Right renal pelvis (tissue), 4 donors: ENCODE data around the gene OR2T2. TPM values are rescaled to one million over a fixed set of nuclear protein-coding genes. Genes with fewer than 3 reads are reported as not detected.
"Not testable (repeated sequence)": the region's sequence is repeated elsewhere in the genome, so short reads cannot be mapped to it uniquely, and the experiment has no call there.

Experiments used
- DNase-seq, 4 donors: peaks; one replicate each; pipeline ENCODE4 v3.0.0-alpha.2; 2013; ENCODE audit warnings: low read depth in 4 of 4, low spot score in 3 of 4, missing footprints in 1 of 4
- polyA plus RNA-seq, 4 donors: library from polyadenylated mRNA; unstranded; fragments of 120-200 nt; gene quantifications; one replicate each; pipeline ENCODE4 v1.2.1, GENCODE V29; 2013; ENCODE audit not compliant: insufficient read length in 4 of 4

Gene OR2T2
- polyA plus RNA-seq, result under 1 TPM in 1 of 4 donors, not detected in 3; 0.01 TPM

GRCh38 chr1:248445399-248445798 is at the start of gene OR2T2:
Gene OR2T2, plus strand, starts transcription at chr1:248445637. Its CDS starts 7,161 bp downstream, at chr1:248452798.
- DNase-seq, result peak in 1 of 4 donors; percentile 10

- DNase-seq, result no peak
Measured at GRCh38 chr1:248402748-248403147, 42.7 kb upstream of the OR2T2 start, which contains the start of gene OR2T1. Gene OR2T1, plus strand, starts transcription at chr1:248403048. Its CDS starts 3,100 bp downstream, at chr1:248406148.

GRCh38 chr1:248404024-248404423 is 41.4 kb upstream of the OR2T2 start:
- no peak for DNase-seq

- DNase-seq, result no peak
Measured at GRCh38 chr1:248406721-248407692, 38.4 kb upstream of the OR2T2 start.

- DNase-seq, result no peak
Measured at GRCh38 chr1:248416226-248416625, 29.2 kb upstream of the OR2T2 start.

- DNase-seq, result no peak
Measured at GRCh38 chr1:248417854-248418253, 27.6 kb upstream of the OR2T2 start.

- no peak for DNase-seq
Measured at GRCh38 chr1:248421384-248421783, 24.1 kb upstream of the OR2T2 start.

- not testable (repeated sequence) for DNase-seq
Measured at GRCh38 chr1:248427526-248428191, 17.8 kb upstream of the OR2T2 start.

- not testable (repeated sequence) for DNase-seq
Measured at GRCh38 chr1:248428192-248428533, 17.3 kb upstream of the OR2T2 start.

- not testable (repeated sequence) for DNase-seq
Measured at GRCh38 chr1:248431683-248432082, 13.8 kb upstream of the OR2T2 start.

GRCh38 chr1:248432201-248432600 is 13.2 kb upstream of the OR2T2 start:
- not testable (repeated sequence) for DNase-seq

GRCh38 chr1:248433811-248434415 is 11.5 kb upstream of the OR2T2 start:
- DNase-seq, result not testable (repeated sequence)

GRCh38 chr1:248434913-248435312 is 10.5 kb upstream of the OR2T2 start:
- DNase-seq, result not testable (repeated sequence)

- not testable (repeated sequence) for DNase-seq
Measured at GRCh38 chr1:248436303-248436702, 9.1 kb upstream of the OR2T2 start.

GRCh38 chr1:248438668-248439067 is 6.8 kb upstream of the OR2T2 start:
- DNase-seq, result not testable (repeated sequence)

GRCh38 chr1:248439283-248439682 is 6.2 kb upstream of the OR2T2 start:
- not testable (repeated sequence) for DNase-seq

- not testable (repeated sequence) for DNase-seq
Measured at GRCh38 chr1:248442500-248443277, 2.7 kb upstream of the OR2T2 start.

GRCh38 chr1:248444603-248445002 is 834 bp upstream of the OR2T2 start:
- DNase-seq, result not testable (repeated sequence)

- not testable (repeated sequence) for DNase-seq
Measured at GRCh38 chr1:248448409-248449074, 3.1 kb downstream of the OR2T2 start.
